ENCODE data around the gene CWC22. TPM values are rescaled to one million over a fixed set of nuclear protein-coding genes. Genes with fewer than 3 reads are reported as not detected.

Gene CWC22
- polyA plus RNA-seq, 1 donor from 2014 or later, result 16.0 TPM

DNA sequence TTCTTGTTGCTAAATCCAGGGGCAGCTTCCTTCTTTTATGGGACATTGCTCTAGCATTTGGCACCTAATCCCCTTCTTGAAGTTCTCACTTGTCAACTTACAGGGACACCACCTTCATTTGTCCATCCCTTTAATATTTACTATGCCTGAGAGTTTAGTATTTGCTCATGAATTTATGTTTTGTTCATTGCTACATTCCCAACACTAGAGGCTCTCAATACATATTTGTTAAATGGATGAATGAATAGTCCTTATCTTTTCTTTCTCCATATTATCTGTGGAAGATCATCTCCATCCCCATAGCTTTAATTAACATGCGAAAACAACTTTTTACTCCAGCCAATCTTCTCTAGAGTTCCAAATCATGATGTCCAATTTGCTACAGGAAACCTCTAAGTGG, 5.4 kb downstream of the CWC22 start:
- no peaks in the 10 kb centered on the region for H4K20me1 ChIP-seq (ENCODE audit: insufficient read depth)
- no peak overlapping the region for H3K27ac ChIP-seq (ENCODE audit: low read length)
- H3F3A ChIP-seq (ENCODE audit: insufficient read depth, low read length, poor library complexity, severe bottlenecking), result no peaks in the 10 kb centered on the region
- no peaks in the 10 kb centered on the region for H3K27me3 ChIP-seq (ENCODE audit: insufficient read depth, low read depth, low read length)
- H3K9me2 ChIP-seq (ENCODE audit: insufficient read depth, low read length), result no peaks in the 10 kb centered on the region
- peaks cover 56% of the 10 kb centered on the region for H3K79me2 ChIP-seq (replicated peaks; ENCODE audit: insufficient read depth, low read length)
- H3K9ac ChIP-seq (ENCODE audit: low read length), result no peak overlapping the region
- no peak overlapping the region for H2AFZ ChIP-seq (ENCODE audit: low read depth, low read length)
- no peak overlapping the region for H3K4me3 ChIP-seq (ENCODE audit: low read length)
- H3K9me3 ChIP-seq (ENCODE audit: low read length), result no peaks in the 10 kb centered on the region
- no peaks in the 10 kb centered on the region for H3K36me3 ChIP-seq (ENCODE audit: insufficient read depth, low read length)
- TF ChIP-seq POLR2AphosphoS5 (IDR thresholded peaks at IDR 0.05) (no peak), REST (IDR thresholded peaks at IDR 0.05; ENCODE audit: borderline replicate concordance) (no peak), RAD21 (conservative IDR thresholded peaks at IDR 0.05) (no peak), EZH2 (IDR thresholded peaks at IDR 0.05; ENCODE audit: borderline replicate concordance, insufficient read depth, low read length, poor library complexity, severe bottlenecking) (no peak), TAF1 (IDR thresholded peaks at IDR 0.05; ENCODE audit: low read depth) (no peak), SMC3 (conservative IDR thresholded peaks at IDR 0.05; ENCODE audit: poor library complexity) (no peak), MXI1 (conservative IDR thresholded peaks at IDR 0.05; ENCODE audit: poor library complexity, severe bottlenecking) (no peak), EP300 (conservative IDR thresholded peaks at IDR 0.05; ENCODE audit: poor library complexity, severe bottlenecking) (no peak)
- TF ChIP-seq, protein P1, sequence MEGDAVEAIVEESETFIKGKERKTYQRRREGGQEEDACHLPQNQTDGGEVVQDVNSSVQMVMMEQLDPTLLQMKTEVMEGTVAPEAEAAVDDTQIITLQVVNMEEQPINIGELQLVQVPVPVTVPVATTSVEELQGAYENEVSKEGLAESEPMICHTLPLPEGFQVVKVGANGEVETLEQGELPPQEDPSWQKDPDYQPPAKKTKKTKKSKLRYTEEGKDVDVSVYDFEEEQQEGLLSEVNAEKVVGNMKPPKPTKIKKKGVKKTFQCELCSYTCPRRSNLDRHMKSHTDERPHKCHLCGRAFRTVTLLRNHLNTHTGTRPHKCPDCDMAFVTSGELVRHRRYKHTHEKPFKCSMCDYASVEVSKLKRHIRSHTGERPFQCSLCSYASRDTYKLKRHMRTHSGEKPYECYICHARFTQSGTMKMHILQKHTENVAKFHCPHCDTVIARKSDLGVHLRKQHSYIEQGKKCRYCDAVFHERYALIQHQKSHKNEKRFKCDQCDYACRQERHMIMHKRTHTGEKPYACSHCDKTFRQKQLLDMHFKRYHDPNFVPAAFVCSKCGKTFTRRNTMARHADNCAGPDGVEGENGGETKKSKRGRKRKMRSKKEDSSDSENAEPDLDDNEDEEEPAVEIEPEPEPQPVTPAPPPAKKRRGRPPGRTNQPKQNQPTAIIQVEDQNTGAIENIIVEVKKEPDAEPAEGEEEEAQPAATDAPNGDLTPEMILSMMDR (IDR thresholded peaks at IDR 0.05; ENCODE audit: poor library complexity, severe bottlenecking), result no peak
- H3K4me2 ChIP-seq (ENCODE audit: low read length), result no peak overlapping the region

DNA sequence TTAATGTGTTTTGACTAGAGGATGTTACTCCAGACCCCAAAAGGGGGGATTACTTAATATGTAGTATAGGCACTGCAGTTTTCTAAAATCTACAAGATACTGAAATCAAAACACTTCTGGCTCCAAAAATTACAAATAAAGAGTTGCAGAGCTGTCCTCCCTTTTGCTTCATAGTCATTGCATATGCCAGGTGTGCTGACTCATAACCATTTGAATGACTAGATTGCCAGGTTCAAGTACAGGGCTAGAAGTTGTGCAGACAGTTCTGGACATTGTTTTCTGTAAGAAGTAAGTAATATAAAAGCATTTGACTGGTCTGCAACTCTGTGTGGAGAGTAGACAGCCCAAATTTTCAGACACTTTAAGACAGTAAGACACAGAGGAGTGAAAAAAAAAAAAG, 6.7 kb downstream of the CWC22 start:
- Histone ChIP-seq H4K20me1 (ENCODE audit: insufficient read depth) (no peaks in the 10 kb centered on the region), H3K36me3 (ENCODE audit: insufficient read depth, low read length) (no peaks in the 10 kb centered on the region), H3K27me3 (ENCODE audit: insufficient read depth, low read depth, low read length) (no peaks in the 10 kb centered on the region), H3K4me2 (ENCODE audit: low read length) (no peak overlapping the region), H3F3A (ENCODE audit: insufficient read depth, low read length, poor library complexity, severe bottlenecking) (no peaks in the 10 kb centered on the region), H3K9ac (ENCODE audit: low read length) (no peak overlapping the region), H3K9me2 (ENCODE audit: insufficient read depth, low read length) (no peaks in the 10 kb centered on the region), H3K9me3 (ENCODE audit: low read length) (no peaks in the 10 kb centered on the region), H3K27ac (ENCODE audit: low read length) (no peak overlapping the region), H2AFZ (ENCODE audit: low read depth, low read length) (no peak overlapping the region), H3K4me3 (ENCODE audit: low read length) (no peak overlapping the region), H3K79me2 (replicated peaks; ENCODE audit: insufficient read depth, low read length) (peaks cover 48% of the 10 kb centered on the region)
- no peak for TF ChIP-seq EZH2 (IDR thresholded peaks at IDR 0.05; ENCODE audit: borderline replicate concordance, insufficient read depth, low read length, poor library complexity, severe bottlenecking)
- no peak for TF ChIP-seq SMC3 (conservative IDR thresholded peaks at IDR 0.05; ENCODE audit: poor library complexity)
- TF ChIP-seq REST (IDR thresholded peaks at IDR 0.05; ENCODE audit: borderline replicate concordance), result no peak
- TF ChIP-seq MXI1 (conservative IDR thresholded peaks at IDR 0.05; ENCODE audit: poor library complexity, severe bottlenecking), result no peak
- no peak for TF ChIP-seq POLR2AphosphoS5 (IDR thresholded peaks at IDR 0.05)
- no peak for TF ChIP-seq RAD21 (conservative IDR thresholded peaks at IDR 0.05)
- TF ChIP-seq TAF1 (IDR thresholded peaks at IDR 0.05; ENCODE audit: low read depth), result no peak
- no peak for TF ChIP-seq EP300 (conservative IDR thresholded peaks at IDR 0.05; ENCODE audit: poor library complexity, severe bottlenecking)
- TF ChIP-seq, protein P1 (IDR thresholded peaks at IDR 0.05; ENCODE audit: poor library complexity, severe bottlenecking), result no peak

Measured in neural cell (in vitro differentiated cells).